Keratinocyte (primary cell): ENCODE data around the gene FABP1. TPM values are rescaled to one million over a fixed set of nuclear protein-coding genes. Genes with fewer than 3 reads are reported as not detected.

ENCODE experiments used
- DNase-seq: peaks from one replicate; pipeline ENCODE4 v3.0.0-alpha.2; 2011; ENCODE audit warnings: low read depth, missing footprints, low spot score
- FAIRE-seq: peaks from 2 replicates; lab custom pipeline; 2011; peaks lifted over from hg19 to GRCh38; lab: Jason Lieb, UNC
- H2AFZ ChIP-seq: 2 replicates; pipeline ENCODE4 v1.6.0; 2012; ENCODE audit warnings: low read length, control low read depth, inconsistent platforms; ENCODE audit not compliant: control insufficient read depth
- H3K27ac ChIP-seq: 2 replicates; pipeline ENCODE4 v1.5.1; 2011; ENCODE audit warnings: low read length; ENCODE audit not compliant: control insufficient read depth, insufficient read depth
- H3K27me3 ChIP-seq: 3 replicates; pipeline ENCODE4 v1.6.0; 2011; ENCODE audit warnings: low read length; ENCODE audit not compliant: control insufficient read depth, insufficient read depth; ENCODE audit errors: extremely low read depth
- H3K36me3 ChIP-seq, 2 experiments: 2 replicates in 1 of 2; 3 replicates in 1 of 2; pipeline ENCODE4 v1.5.1; 2011; ENCODE audit warnings: low read length in 2 of 2, mild to moderate bottlenecking in 1 of 2; ENCODE audit not compliant: control insufficient read depth in 2 of 2, insufficient read depth in 2 of 2; ENCODE audit errors: extremely low read depth in 1 of 2
- H3K4me1 ChIP-seq: 3 replicates; pipeline ENCODE4 v1.5.1; 2011; ENCODE audit warnings: low read length; ENCODE audit not compliant: control insufficient read depth, insufficient read depth; ENCODE audit errors: extremely low read depth
- H3K4me2 ChIP-seq: 3 replicates; pipeline ENCODE4 v1.6.0; 2011; ENCODE audit warnings: low read depth, low read length; ENCODE audit not compliant: control insufficient read depth, insufficient read depth; ENCODE audit errors: extremely low read depth
- H3K4me3 ChIP-seq, 3 experiments: fragments of 200-600 bp in 1 of 3; sonication (generic) in 1 of 3; 2 replicates in 2 of 3; 3 replicates in 1 of 3; pipeline ENCODE4 v1.5.1; 2011 to 2016; ENCODE audit warnings: low read length in 3 of 3, mild to moderate bottlenecking in 3 of 3, control low read depth in 2 of 3, inconsistent platforms in 1 of 3, low read depth in 1 of 3, mixed read lengths in 1 of 3, mixed run types in 1 of 3, moderate library complexity in 1 of 3; ENCODE audit not compliant: control insufficient read depth in 2 of 3, insufficient read depth in 2 of 3; ENCODE audit errors: extremely low read depth in 1 of 3
- H3K79me2 ChIP-seq: 2 replicates; pipeline ENCODE4 v1.6.0; 2012; ENCODE audit warnings: low read length; ENCODE audit not compliant: control insufficient read depth, insufficient read depth
- H3K9ac ChIP-seq: 3 replicates; pipeline ENCODE4 v1.6.0; 2011; ENCODE audit warnings: low read length; ENCODE audit not compliant: control insufficient read depth, insufficient read depth; ENCODE audit errors: extremely low read depth
- H3K9me1 ChIP-seq: 3 replicates; pipeline ENCODE4 v1.6.0; 2011; ENCODE audit warnings: low read length; ENCODE audit not compliant: control insufficient read depth, insufficient read depth; ENCODE audit errors: extremely low read depth
- H3K9me3 ChIP-seq: 2 replicates; pipeline ENCODE4 v1.5.1; 2012; ENCODE audit warnings: low read depth, low read length; ENCODE audit not compliant: control insufficient read depth
- H4K20me1 ChIP-seq: 3 replicates; pipeline ENCODE4 v1.6.0; 2011; ENCODE audit warnings: low read length; ENCODE audit not compliant: control insufficient read depth, insufficient read depth; ENCODE audit errors: extremely low read depth
- EZH2 ChIP-seq: IDR thresholded peaks from one replicate; pipeline ENCODE4 v1.6.1; 2012; ENCODE audit warnings: inconsistent platforms, mild to moderate bottlenecking, low read length, moderate library complexity
- dilution Hi-C: fragments of 300-500 bp; cut with MboI; formaldehyde crosslinking; loops from one replicate; pipeline ENCODE4 v1.7.0; 2020; ENCODE audit warnings: low sequenced_read_pairs; ENCODE audit not compliant: extremely low pct_ligation_motif_present
- polyA minus RNA-seq, 3 experiments: library from RNA; depleted of rRNA, polyadenylated mRNA; stranded (reverse); fragments of >200 nt; gene quantifications; 1 replicate in 1 of 3; 2 replicates in 1 of 3; 3 replicates in 1 of 3; pipeline ENCODE4 v1.2.3, GENCODE V29; 2011
- polyA plus RNA-seq, 5 experiments: library from polyadenylated mRNA; depleted of rRNA in 3 of 5; stranded (reverse) in 3 of 5; stranded (forward) in 1 of 5; unstranded in 1 of 5; fragments of >200 nt; gene quantifications; 1 replicate in 1 of 5; 2 replicates in 3 of 5; 3 replicates in 1 of 5; pipeline versions ENCODE4 v1.2.1 to v1.2.3, GENCODE V29; 2011 to 2012; ENCODE audit warnings: missing spikeins in 2 of 5, low read depth in 1 of 5, low replicate concordance in 1 of 5
- TF ChIP-seq, protein P1 (sequence below), 3 experiments: IDR thresholded peaks in 1 of 3; conservative IDR thresholded peaks in 1 of 3; optimal IDR thresholded peaks in 1 of 3; 2 replicates in 2 of 3; 3 replicates in 1 of 3; pipeline versions ENCODE3 to v1.5.1; 2011; ENCODE audit warnings: low read length in 3 of 3, mild to moderate bottlenecking in 3 of 3, moderate library complexity in 2 of 3, control low read depth in 1 of 3, inconsistent platforms in 1 of 3; ENCODE audit not compliant: insufficient read depth in 2 of 3; ENCODE audit errors: extremely low read depth in 1 of 3

Gene FABP1
- polyA plus RNA-seq, result not detected in 3 replicates
- polyA plus RNA-seq (2011; ENCODE audit: low read depth), result 1.0 TPM
- not detected in 2 replicates for polyA plus RNA-seq (2011; cell fraction: cytosol; rRNA removed)
- not detected in 2 replicates for polyA plus RNA-seq (2011; cell fraction: nucleus; rRNA removed)
- polyA plus RNA-seq (2012; ENCODE audit: low replicate concordance), result not detected in 2 replicates
- not detected in 3 replicates for polyA minus RNA-seq
- polyA minus RNA-seq (2011; cell fraction: cytosol; rRNA and poly(A)+ RNA removed), result not detected
- not detected in 2 replicates for polyA minus RNA-seq (2011; cell fraction: nucleus; rRNA and poly(A)+ RNA removed)

DNA sequence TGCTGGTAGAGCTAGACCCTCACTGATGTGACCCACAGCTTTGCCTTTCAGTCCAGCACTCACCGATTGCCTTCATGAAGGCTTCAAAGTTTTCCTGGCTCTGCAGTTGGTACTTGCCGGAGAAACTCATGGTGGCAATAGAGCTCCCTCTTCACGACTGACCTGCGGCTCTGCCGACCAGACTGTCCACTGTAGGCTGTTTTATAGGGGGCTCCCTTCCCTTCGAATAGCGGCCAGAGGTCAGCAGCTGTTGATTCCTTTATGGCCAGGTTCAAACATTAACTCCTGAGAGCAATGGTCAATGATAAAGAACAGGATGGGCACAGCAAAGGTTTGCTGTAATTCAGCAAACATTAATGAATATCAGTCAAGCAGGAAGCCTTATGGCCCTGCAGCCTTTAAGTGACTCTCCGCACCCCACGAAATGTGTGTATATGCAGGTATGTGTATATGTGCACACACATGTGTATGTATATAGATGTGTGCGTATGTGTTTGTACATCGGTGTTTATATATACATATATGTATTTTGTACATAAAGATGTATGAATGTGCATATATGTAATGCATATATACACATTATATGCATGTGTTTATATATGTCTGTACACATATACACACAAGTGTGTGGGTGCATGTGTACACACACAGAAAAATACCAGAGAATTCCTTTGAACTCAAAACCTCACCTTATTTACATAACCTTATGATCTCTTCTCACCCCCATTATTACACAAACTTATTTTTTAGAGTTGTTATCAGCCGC is at the start of gene FABP1:
Gene FABP1 (minus strand): TSS at position 175 of the 766 bp plus-strand sequence. CDS start 45 bp downstream, at position 130.
- Histone ChIP-seq H3K27me3 (peaks cover 3% of the 10 kb centered on the region), H3K4me3 (no peak within 1 kb of the TSS), H3K9me1 (no peaks in the 10 kb centered on the region), H3K4me2 (no peak within 1 kb of the TSS), H3K9me3 (no peaks in the 10 kb centered on the region), H3K4me1 (no peaks in the 10 kb centered on the region), H3K36me3 (no peaks in the 10 kb centered on the region), H3K79me2 (no peaks in the 10 kb centered on the region), H3K9ac (no peak within 1 kb of the TSS), H4K20me1 (no peaks in the 10 kb centered on the region), H2AFZ (no peak within 1 kb of the TSS), H3K27ac (no peak within 1 kb of the TSS)
- DNase-seq (no peak), FAIRE-seq (no peak)
- TF ChIP-seq EZH2, result no peak
- TF ChIP-seq, protein P1, sequence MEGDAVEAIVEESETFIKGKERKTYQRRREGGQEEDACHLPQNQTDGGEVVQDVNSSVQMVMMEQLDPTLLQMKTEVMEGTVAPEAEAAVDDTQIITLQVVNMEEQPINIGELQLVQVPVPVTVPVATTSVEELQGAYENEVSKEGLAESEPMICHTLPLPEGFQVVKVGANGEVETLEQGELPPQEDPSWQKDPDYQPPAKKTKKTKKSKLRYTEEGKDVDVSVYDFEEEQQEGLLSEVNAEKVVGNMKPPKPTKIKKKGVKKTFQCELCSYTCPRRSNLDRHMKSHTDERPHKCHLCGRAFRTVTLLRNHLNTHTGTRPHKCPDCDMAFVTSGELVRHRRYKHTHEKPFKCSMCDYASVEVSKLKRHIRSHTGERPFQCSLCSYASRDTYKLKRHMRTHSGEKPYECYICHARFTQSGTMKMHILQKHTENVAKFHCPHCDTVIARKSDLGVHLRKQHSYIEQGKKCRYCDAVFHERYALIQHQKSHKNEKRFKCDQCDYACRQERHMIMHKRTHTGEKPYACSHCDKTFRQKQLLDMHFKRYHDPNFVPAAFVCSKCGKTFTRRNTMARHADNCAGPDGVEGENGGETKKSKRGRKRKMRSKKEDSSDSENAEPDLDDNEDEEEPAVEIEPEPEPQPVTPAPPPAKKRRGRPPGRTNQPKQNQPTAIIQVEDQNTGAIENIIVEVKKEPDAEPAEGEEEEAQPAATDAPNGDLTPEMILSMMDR (optimal IDR thresholded peaks at IDR 0.05 in 1 of 3, IDR thresholded peaks at IDR 0.05 in 1 of 3, conservative IDR thresholded peaks at IDR 0.05 in 1 of 3; ENCODE audit: extremely low read depth in 1 of 3, insufficient read depth in 2 of 3, low read length in 3 of 3), result no peak
- dilution Hi-C loops, result no loop called here

DNA sequence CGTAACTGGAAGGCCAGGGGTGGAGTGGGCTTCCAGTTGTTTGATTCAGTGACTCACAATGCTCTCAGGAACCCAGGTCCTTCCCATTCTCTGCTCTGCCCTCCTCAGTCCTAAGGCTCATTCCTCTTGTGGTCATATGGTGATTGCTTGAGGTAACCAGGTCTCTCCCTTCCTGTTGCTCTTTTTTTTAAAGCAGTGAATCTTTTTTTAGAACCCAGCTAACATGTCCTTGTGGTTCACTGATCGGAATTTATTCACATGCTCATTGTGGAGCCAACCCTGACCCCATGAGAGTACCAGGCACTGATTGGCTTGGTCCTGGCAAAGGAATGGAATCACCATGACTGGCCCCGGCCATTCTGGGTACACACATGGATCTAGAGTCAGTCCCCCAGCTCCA is 49.7 kb upstream of the FABP1 start:
- no peaks in the 10 kb centered on the region for H4K20me1 ChIP-seq
- no peak overlapping the region for H3K27ac ChIP-seq
- no peaks in the 10 kb centered on the region for H3K36me3 ChIP-seq
- dilution Hi-C loops, result no loop called here
- no peaks in the 10 kb centered on the region for H3K27me3 ChIP-seq
- no peak overlapping the region for H2AFZ ChIP-seq
- DNase-seq (no peak), FAIRE-seq (no peak)
- H3K9me3 ChIP-seq, result no peaks in the 10 kb centered on the region
- no peak overlapping the region for H3K4me3 ChIP-seq
- TF ChIP-seq EZH2, result no peak
- TF ChIP-seq, protein P1 (optimal IDR thresholded peaks at IDR 0.05 in 1 of 3, IDR thresholded peaks at IDR 0.05 in 1 of 3, conservative IDR thresholded peaks at IDR 0.05 in 1 of 3; ENCODE audit: extremely low read depth in 1 of 3, insufficient read depth in 2 of 3, low read length in 3 of 3), result no peak
- H3K9ac ChIP-seq, result no peak overlapping the region
- H3K9me1 ChIP-seq, result no peaks in the 10 kb centered on the region
- H3K79me2 ChIP-seq, result no peaks in the 10 kb centered on the region
- H3K4me2 ChIP-seq, result peak overlapping the region; percentile 17
- peaks cover 13% of the 10 kb centered on the region for H3K4me1 ChIP-seq
